K562 (cell line): ENCODE results near the gene PRPF39.
"Not testable (repeated sequence)": the region's sequence is repeated elsewhere in the genome, so short reads cannot be mapped to it uniquely, and the experiment has no call there.

ENCODE experiments used
- CHCHD3 ChIP-seq: fragments of 250-450 bp; sonication (Bioruptor Pico); IDR thresholded peaks from 2 replicates; pipeline ENCODE4 v2.1.2; 2022; ENCODE audit warnings: mild to moderate bottlenecking
- NFYB ChIP-seq: IDR thresholded peaks from 2 replicates; pipeline ENCODE4 v1.6.1; 2011; ENCODE audit warnings: mild to moderate bottlenecking, moderate library complexity; ENCODE audit not compliant: insufficient read length; ENCODE audit errors: extremely low read depth
- TBP ChIP-seq: optimal IDR thresholded peaks from 2 replicates; pipeline ENCODE3; 2011; ENCODE audit warnings: low read depth, low read length, improper control_type of control experiment
- TCF7 ChIP-seq: sonication (generic); IDR thresholded peaks from 2 replicates; pipeline ENCODE4 v1.6.1; 2016; ENCODE audit warnings: antibody characterized with exemption, borderline replicate concordance

GRCh38 chr14:45081096-45081495 is 2.8 kb upstream of the PRPF39 start:
- not testable (repeated sequence) for TF ChIP-seq CHCHD3, TBP, TCF7
- peak; percentile 40 for TF ChIP-seq NFYB
